ENCODE data around the gene SCRG1.
A peak's percentile ranks its signal among the peaks of the same experiment; 100 is the strongest.

The SCRG1 gene

DNA sequence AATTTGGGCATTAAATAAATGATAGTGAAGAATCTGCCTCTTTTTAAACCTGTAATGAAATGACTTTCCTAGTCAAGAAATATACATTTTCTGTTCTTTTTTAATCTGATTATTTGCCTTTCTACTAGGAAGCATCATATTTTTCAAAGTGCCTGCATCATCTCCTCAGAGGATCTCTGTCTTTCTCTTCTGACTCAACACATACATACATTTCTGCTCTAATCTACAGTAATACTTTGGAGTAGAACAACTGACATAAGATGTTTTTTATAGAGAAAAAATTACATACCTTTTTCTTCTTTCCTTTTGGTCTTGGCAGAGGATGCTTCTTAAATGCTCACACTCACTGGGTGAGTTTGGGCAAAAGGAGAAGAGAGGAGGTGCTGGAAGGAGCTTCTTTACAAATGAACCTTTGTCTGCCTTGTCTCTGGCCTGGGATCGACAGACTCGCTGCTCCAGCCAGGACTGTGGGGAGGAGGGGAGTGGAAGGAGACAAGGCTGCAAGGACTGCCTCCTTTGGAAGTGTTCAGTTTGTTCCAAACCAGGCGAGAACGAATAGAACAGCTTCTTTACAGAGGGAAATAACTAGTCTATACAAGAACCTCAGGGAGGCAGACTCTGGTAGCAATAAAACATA, at the start of gene SCRG1:
Gene SCRG1 (minus strand): TSS at position 338 of the 637 bp plus-strand sequence. CDS start 7,702 bp downstream, outside the sequence.
- peak; percentile 59 for DNase-seq

- peak; percentile 53 for DNase-seq
Observed at GRCh38 chr4:173448103-173448502, 49.2 kb upstream of the SCRG1 start.

GRCh38 chr4:173446416-173446815, 47.5 kb upstream of the SCRG1 start:
- DNase-seq = no peak

DNA sequence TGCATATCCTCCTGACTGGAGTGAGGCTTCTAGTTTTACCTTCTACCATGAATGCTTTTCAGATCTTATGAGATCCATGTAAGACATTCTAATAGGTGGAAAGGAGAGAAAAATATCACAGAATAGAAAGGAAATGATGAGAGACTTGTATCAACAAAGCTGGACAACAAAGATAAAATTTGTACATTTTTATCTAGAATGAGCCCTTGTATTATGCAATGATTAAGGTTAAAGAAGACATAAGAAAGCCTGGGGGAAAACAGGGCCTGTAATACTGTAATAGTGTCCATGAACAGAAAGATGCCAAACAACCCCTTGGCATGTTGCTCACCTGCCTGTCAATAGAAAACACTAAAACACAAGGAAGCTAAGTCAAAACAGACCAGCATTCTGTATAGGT, 44.2 kb upstream of the SCRG1 start:
- no peak for DNase-seq

GRCh38 chr4:173442223-173442932, 43.5 kb upstream of the SCRG1 start:
- DNase-seq = no peak

- DNase-seq = no peak
Observed at GRCh38 chr4:173440888-173441287, 42.0 kb upstream of the SCRG1 start.

DNA sequence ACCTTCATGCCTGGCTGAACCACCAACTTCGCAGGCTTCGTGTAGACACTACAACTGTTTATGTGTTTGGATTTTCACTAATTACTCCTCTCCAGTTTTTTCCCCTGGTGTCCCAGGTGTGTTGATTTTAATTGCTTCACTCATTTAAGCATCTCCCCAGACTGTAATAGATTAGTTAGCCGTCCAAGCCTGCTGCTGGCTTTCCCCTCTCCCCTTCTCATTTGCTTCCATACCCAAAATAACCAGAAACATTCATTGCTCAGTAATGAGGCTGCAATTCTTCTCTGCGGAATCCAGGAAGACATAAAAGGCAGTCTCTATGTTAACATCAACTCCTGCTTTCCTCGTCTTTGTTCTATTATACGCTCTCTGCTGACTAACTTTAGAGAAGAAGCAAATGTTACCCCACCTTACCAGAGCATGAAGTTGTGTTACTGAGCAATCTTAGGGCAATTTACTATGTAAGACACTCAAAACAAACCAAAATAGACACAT, 37.9 kb upstream of the SCRG1 start:
- DNase-seq = peak; percentile 21

DNA sequence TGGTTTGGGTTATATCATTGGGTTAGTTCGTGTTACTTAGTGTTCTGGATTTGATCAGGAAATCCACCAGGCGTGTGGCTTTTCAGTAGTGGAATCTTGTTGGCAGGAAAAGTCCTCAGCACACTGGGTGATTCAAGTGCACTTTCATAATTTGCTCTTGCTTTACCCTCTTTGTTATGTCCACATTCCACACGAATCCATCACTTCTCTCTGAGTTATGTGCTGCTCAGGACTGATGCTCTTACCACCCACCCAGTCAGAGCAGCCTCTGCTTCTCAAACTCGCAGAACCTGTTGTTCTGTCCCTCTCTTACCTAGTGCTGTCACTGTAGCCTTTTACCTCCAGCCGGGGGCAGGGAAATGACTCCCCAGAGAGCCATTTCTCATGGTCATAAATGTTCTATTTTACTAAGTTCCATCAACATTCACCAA, 37.2 kb upstream of the SCRG1 start:
- peak; percentile 86 for DNase-seq

DNA sequence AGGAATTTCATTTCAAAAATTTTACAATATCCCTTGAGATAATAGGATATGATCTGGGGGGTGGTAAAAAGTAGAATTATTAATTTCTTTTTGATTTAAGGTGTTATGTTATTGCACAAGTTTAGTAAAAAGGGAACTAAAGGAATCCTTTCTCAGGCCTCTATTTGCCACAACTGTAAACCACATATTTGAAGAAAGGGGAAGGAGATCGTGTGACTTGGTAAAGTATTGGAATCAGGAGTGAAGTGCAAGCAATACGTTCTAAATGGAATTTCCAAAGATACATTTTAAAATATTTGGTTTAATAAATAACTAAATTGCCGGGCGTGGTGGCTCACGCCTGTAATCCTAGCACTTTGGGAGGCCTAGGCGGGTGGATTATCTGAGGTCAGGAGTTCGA, 35.3 kb upstream of the SCRG1 start:
- DNase-seq = no peak

DNA sequence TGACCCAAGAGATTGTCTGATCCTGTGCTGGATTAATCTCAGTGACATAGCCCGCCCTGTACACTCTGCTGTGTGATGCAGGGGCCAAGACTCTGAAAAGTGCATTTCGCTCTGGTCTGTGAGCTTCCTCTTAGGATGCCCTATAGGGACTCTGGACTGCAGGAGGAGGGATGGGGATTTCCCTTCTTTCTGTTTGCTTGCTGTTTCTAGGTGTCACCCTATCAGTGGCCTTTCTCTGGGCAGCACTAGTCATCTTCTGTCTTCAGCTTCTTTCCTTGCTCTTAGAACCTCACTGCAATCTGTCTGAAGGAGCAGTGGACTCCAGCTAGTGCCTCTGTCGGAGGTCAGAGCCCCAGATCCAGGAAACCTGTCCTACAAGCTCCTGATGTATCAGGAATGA, 34.5 kb upstream of the SCRG1 start:
- no peak for DNase-seq

GRCh38 chr4:173432430-173432829, 33.5 kb upstream of the SCRG1 start:
- DNase-seq = no peak

DNA sequence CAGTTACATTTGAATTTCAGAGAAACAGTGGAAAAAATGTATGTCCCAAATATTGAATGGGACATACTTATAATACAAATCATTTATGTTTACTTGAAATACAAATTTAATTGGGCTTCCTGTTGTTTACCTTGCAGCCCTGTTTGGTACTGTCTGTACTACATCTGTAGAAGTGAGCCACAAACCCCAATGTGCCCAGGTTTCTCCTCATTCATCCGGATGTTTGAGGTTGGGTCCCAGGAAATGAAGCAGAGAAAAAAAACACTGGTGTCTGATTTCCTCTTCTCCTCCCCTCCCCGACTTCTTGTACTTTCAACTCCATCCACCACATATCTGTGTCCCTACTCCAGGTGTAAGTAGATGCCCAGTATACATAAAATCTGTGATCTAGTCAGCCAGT, 27.1 kb upstream of the SCRG1 start:
- no peak for DNase-seq

DNA sequence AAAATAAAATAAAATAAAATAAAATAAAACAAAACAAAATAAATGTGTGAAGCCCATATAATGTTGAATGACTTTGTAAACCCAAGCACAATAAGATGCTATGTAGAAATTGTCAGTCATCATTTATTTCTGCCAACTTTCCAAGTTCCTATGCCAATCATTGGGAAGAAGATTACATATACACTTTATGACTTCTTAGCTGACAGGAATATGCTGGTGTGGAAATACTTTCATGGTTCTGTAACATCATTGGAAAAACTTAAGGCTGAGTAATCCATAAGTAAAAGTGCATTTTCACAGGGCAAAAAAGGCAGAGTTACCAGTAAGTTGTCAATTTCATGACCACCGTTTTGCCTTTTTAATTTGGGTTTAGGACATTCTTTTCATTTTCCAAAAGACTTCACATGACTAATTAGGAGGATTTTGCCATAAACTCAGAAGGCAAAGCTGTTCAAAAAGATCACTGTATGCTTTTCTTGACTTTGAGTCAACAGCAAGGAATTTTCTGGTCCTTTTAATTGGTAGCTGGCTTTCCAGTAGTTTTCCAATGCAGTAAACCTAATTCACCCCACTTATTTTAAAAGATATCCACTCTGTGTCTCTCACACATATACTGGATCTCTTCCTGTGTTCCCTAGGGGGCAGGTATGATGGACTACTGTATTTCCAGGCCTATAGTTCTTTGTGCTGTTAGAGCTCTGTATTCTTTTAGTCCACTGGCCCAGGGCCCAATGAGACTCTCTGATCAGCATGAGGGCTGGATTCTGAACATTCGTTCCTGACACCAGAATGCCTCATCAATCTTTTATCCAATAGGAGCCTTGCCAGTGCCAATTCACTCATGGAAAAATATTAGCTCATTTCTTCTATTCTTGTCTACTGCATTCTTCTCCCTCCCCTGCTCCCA, 26.2 kb upstream of the SCRG1 start:
- peak; percentile 89 for DNase-seq

DNA sequence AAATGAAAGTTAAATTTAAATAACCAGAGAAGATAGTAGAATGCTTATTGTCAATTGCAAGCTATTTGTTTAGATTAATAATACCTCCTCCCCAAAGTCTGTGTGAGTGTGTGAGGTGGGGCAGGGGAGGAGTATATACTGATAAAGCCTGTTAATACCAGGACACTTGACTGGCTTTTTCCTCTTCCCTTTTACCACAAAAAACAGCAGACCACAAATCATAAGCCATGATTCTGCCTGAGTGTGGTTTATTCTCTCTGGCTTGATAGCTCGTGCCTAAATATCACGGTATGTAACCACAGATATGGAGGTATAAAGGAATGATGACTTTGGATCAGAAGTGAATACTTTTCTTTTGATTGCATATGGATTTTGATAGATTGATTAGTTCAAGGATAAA, 21.9 kb upstream of the SCRG1 start:
- no peak for DNase-seq

DNA sequence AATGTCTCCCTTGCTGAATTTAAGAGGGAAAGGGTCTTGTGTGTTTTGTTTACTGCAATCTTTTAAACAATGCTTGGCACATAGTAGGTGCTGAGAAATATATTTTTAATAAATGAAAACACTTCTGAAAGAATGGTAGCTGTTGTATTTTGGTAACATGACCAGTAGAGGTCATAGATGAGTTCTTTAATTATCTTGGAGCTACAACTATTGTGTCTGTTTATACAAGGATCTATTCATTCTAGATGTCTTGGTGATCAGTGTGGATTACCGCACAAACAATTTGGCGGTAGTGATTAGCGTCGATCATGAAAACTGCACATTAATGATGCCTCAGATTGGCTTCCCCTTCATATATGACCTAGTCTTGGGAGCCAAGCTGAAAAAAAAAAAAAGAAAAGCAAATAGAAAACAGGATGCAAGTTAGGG, 21.4 kb upstream of the SCRG1 start:
- DNase-seq = peak; percentile 36

GRCh38 chr4:173418639-173419038, 19.7 kb upstream of the SCRG1 start:
- no peak for DNase-seq

- no peak for DNase-seq
Observed at GRCh38 chr4:173417833-173418232, 18.9 kb upstream of the SCRG1 start.

DNA sequence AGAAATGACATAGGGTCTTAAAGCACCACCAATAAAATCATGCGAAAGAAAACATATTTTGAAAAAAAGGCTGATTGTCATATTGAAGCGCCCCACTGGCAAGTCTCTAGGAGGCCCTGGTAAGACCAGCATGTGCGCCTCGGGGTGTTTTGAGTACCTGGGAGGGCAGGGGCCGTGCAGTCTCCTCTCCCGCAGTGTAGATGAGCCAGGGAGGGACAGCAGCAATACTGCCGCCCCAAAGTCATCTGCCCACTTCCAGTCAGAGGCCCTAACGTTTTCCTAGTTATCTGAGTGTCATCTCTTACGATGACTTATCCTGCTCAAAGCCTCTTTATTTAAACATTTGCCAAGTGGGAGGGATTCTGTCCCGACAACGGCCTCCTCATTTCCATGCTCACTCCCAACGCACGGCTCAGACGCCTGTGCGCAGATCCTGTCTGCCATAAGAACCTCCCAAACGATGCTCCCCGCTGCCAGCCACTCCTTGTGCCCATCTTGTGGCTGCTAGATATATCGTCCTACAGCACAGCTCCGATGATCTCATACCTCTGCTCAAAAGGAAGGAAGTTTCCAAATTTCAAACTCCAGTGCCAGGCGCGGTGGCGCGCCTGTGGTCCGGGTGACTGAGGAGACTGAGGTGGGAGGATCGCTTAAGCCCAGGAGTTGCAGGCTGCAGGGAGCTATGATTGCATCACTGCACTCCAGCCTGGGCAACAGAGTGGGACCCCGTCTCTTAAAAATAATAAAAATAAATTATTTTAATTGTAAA, 17.2 kb upstream of the SCRG1 start:
- DNase-seq = no peak

DNA sequence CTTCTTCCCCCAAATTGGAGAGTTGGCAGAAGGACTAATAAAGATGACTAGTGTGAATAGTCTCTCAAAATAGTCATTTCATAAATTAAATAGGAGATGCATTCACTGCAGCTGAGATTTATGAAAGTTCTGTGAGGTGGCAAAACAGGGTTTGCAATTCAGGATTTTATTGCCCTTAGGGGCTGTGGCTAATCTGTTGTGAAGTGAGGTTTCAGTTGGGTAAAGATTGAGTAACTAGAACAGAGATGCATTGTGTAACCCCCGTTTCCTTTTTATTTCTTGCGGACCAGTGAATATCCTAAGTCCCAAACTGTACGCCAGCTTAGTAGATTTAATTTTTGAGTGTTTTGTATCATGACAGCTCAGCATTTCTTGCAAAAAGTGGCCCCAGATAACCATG, 16.2 kb upstream of the SCRG1 start:
- DNase-seq = no peak

DNA sequence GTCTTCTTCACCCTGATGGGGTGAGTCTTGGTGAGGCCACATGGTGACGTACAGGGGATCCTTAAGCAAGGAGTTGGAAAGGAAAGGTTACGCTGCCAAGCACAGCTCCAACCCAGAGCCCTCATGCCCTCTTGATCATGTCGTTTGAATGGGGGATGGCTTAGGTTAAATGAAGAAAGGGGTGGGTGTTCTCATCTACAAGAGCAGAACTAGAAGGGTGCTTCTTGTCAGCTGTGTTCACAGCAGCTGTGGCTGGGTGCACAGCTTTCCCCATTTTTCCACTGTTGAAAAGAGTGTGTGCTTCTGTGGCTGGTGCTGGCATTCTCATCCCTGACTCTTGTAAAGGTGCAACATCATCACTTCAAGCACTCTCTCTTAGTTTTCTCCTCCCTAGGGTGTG, 15.5 kb upstream of the SCRG1 start:
- DNase-seq = no peak

DNA sequence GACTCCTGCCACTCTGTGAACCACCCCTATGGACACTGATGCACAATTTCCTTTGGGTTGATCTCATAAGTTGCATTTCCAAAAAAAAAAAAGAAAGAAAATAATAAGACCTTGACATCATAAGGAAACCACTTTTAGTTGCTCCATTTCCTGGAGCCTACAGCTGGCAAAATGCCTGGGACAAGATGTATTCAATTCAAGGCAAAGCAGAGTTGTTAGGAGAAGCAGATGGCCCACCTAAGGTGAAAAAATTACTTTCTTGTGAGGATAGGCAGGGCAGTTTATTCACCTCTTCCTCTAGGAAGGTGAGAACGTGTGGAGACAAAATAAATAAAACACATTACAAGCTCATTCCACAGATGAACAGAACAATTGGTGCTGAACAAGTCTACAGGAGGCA, 14.1 kb upstream of the SCRG1 start:
- DNase-seq = peak; percentile 69

DNA sequence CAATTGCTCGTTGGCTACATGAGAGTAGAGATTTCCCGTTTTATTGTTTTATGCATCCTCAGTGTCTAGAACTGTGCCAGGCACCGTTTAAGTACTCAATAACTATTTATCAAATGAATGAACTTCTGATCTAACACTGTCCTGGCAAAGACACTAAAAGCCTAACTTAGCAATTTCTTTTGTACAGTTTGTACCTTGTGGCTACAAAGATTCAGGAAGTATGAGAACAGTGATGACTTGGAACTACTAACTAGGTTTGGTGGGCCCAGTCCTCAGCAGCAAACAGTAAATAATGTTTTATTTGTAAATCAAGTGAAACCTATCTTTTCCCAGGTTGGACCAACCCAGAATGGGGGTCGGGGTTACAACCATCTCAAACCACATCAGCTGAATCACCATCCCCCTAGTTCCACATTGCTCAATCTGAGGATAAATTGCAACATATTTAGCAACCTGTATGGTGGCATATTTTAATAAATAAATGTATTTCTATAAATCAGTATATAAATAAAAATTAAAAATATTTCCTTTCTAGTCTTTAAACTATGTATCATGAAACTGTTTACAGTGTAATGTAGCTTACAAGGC, 12.3 kb upstream of the SCRG1 start:
- no peak for DNase-seq

Data from fibroblast of skin of right biceps (primary cell).